Measurements from ENCODE around the gene SASH3.

Gene SASH3

GRCh38 chrX:129759576-129760061 lies 20.1 kb upstream of the SASH3 start:
- TF ChIP-seq OSR1 (CRISPR knock-in tag; IDR thresholded peaks at IDR 0.05) = no peak
- TF ChIP-seq SNAI2 (CRISPR knock-in tag; IDR thresholded peaks at IDR 0.05) = no peak
- no peak for TF ChIP-seq TCF4 (CRISPR knock-in tag; IDR thresholded peaks at IDR 0.05; ENCODE audit: borderline replicate concordance)
- no peak for TF ChIP-seq ZNF8 (CRISPR knock-in tag; IDR thresholded peaks at IDR 0.05)
- ATAC-seq = no peak; the same call in 2 of the 3 replicates

DNA sequence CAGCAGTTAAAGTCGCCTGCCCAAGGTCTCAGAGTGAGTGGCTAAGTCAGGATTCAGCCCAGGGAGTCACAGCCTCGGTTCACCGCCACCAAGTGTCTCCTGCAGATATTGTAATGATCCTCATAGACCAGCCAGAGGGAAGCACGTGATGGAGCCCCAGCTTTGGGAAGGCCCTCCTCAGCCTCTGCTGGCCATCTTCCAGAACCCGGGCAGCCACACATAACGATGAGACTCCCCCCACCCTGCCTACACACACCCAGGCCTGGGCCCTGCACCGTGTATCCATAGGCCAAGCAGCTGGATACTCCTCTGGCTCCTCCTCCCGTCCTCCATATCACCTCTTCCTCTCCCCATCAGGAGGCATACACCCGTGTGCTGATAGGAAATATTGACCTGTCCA lies 19.6 kb upstream of the SASH3 start:
- no peak for TF ChIP-seq PPARA (CRISPR knock-in tag; IDR thresholded peaks at IDR 0.05; ENCODE audit: borderline replicate concordance)
- no peak for TF ChIP-seq ZFP30 (CRISPR knock-in tag; IDR thresholded peaks at IDR 0.05)
- no peak for TF ChIP-seq ZNF565 (CRISPR knock-in tag; conservative IDR thresholded peaks at IDR 0.05; ENCODE audit: low read depth)
- TF ChIP-seq GLIS3 (CRISPR knock-in tag; IDR thresholded peaks at IDR 0.05) = no peak
- no peak for TF ChIP-seq CREB5 (CRISPR knock-in tag; IDR thresholded peaks at IDR 0.05; ENCODE audit: low read depth)
- no peak for TF ChIP-seq ZNF70 (CRISPR knock-in tag; IDR thresholded peaks at IDR 0.05)
- no peak for TF ChIP-seq ISL1 (CRISPR knock-in tag; IDR thresholded peaks at IDR 0.05)
- TF ChIP-seq ZC3H10 (CRISPR knock-in tag; IDR thresholded peaks at IDR 0.05) = no peak
- TF ChIP-seq RARB (CRISPR knock-in tag; IDR thresholded peaks at IDR 0.05) = no peak
- TF ChIP-seq ZNF8 (CRISPR knock-in tag; IDR thresholded peaks at IDR 0.05) = no peak
- no peak for TF ChIP-seq OSR1 (CRISPR knock-in tag; IDR thresholded peaks at IDR 0.05)
- TF ChIP-seq, protein P1, sequence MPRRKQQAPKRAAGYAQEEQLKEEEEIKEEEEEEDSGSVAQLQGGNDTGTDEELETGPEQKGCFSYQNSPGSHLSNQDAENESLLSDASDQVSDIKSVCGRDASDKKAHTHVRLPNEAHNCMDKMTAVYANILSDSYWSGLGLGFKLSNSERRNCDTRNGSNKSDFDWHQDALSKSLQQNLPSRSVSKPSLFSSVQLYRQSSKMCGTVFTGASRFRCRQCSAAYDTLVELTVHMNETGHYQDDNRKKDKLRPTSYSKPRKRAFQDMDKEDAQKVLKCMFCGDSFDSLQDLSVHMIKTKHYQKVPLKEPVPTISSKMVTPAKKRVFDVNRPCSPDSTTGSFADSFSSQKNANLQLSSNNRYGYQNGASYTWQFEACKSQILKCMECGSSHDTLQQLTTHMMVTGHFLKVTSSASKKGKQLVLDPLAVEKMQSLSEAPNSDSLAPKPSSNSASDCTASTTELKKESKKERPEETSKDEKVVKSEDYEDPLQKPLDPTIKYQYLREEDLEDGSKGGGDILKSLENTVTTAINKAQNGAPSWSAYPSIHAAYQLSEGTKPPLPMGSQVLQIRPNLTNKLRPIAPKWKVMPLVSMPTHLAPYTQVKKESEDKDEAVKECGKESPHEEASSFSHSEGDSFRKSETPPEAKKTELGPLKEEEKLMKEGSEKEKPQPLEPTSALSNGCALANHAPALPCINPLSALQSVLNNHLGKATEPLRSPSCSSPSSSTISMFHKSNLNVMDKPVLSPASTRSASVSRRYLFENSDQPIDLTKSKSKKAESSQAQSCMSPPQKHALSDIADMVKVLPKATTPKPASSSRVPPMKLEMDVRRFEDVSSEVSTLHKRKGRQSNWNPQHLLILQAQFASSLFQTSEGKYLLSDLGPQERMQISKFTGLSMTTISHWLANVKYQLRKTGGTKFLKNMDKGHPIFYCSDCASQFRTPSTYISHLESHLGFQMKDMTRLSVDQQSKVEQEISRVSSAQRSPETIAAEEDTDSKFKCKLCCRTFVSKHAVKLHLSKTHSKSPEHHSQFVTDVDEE (CRISPR knock-in tag; IDR thresholded peaks at IDR 0.05) = no peak
- TF ChIP-seq TOX (CRISPR knock-in tag; IDR thresholded peaks at IDR 0.05; ENCODE audit: borderline replicate concordance) = no peak
- no peak for TF ChIP-seq ARNTL (CRISPR knock-in tag; IDR thresholded peaks at IDR 0.05; ENCODE audit: borderline replicate concordance, low read depth)
- TF ChIP-seq, protein P2, sequence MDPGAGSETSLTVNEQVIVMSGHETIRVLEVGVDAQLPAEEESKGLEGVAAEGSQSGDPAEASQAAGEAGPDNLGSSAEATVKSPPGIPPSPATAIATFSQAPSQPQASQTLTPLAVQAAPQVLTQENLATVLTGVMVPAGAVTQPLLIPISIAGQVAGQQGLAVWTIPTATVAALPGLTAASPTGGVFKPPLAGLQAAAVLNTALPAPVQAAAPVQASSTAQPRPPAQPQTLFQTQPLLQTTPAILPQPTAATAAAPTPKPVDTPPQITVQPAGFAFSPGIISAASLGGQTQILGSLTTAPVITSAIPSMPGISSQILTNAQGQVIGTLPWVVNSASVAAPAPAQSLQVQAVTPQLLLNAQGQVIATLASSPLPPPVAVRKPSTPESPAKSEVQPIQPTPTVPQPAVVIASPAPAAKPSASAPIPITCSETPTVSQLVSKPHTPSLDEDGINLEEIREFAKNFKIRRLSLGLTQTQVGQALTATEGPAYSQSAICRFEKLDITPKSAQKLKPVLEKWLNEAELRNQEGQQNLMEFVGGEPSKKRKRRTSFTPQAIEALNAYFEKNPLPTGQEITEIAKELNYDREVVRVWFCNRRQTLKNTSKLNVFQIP (CRISPR knock-in tag; IDR thresholded peaks at IDR 0.05; ENCODE audit: borderline replicate concordance, low read depth) = no peak
- TF ChIP-seq CSDC2 (CRISPR knock-in tag; IDR thresholded peaks at IDR 0.05) = no peak
- no peak for TF ChIP-seq BACH2 (CRISPR knock-in tag; IDR thresholded peaks at IDR 0.05; ENCODE audit: borderline replicate concordance)
- TF ChIP-seq, protein P3, sequence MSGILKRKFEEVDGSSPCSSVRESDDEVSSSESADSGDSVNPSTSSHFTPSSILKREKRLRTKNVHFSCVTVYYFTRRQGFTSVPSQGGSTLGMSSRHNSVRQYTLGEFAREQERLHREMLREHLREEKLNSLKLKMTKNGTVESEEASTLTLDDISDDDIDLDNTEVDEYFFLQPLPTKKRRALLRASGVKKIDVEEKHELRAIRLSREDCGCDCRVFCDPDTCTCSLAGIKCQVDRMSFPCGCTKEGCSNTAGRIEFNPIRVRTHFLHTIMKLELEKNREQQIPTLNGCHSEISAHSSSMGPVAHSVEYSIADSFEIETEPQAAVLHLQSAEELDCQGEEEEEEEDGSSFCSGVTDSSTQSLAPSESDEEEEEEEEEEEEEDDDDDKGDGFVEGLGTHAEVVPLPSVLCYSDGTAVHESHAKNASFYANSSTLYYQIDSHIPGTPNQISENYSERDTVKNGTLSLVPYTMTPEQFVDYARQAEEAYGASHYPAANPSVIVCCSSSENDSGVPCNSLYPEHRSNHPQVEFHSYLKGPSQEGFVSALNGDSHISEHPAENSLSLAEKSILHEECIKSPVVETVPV (CRISPR knock-in tag; IDR thresholded peaks at IDR 0.05) = no peak
- ATAC-seq = no peak

GRCh38 chrX:129760981-129761380 lies 18.8 kb upstream of the SASH3 start:
- ATAC-seq = no peak

More at GRCh38 chrX:129760981-129761380, 18.8 kb upstream of the SASH3 start:
- TF ChIP-seq, protein P2 (CRISPR knock-in tag; IDR thresholded peaks at IDR 0.05; ENCODE audit: borderline replicate concordance, low read depth) = no peak
- no peak for TF ChIP-seq GLIS3 (CRISPR knock-in tag; IDR thresholded peaks at IDR 0.05)
- TF ChIP-seq RARB (CRISPR knock-in tag; IDR thresholded peaks at IDR 0.05) = no peak
